ENCODE measurements around the gene HAGH.

Gene HAGH

GRCh38 chr16:1857433-1858097 lies 30.9 kb upstream of the HAGH start:
- no peak for DNase-seq (ENCODE audit: low spot score in 2 of 2)
- H3K4me3 ChIP-seq: no peak overlapping the region
- in situ Hi-C loops (cut with MboI; ENCODE audit: low sequenced_read_pairs): loop anchor here (5.0 kb wide), 1 partner anchor 75 kb away; no protein-coding TSS in a partner anchor
- H3K9me3 ChIP-seq: no peaks in the 10 kb centered on the region
- peaks cover 58% of the 10 kb centered on the region for H3K27me3 ChIP-seq (ENCODE audit: low read depth)
- no peaks in the 10 kb centered on the region for H3K36me3 ChIP-seq (replicated peaks)
- H3K4me1 ChIP-seq: no peaks in the 10 kb centered on the region

GRCh38 chr16:1851793-1852192 lies 25.2 kb upstream of the HAGH start:
- Histone ChIP-seq H3K36me3 (replicated peaks) (no peaks in the 10 kb centered on the region), H3K9me3 (no peaks in the 10 kb centered on the region), H3K27me3 (ENCODE audit: low read depth) (peaks cover 21% of the 10 kb centered on the region), H3K4me3 (no peak overlapping the region), H3K4me1 (no peaks in the 10 kb centered on the region)
- in situ Hi-C loops (cut with MboI; ENCODE audit: low sequenced_read_pairs): no loop called here
- DNase-seq (ENCODE audit: low spot score in 2 of 2): no peak

GRCh38 chr16:1850981-1851380 lies 24.4 kb upstream of the HAGH start:
- no peaks in the 10 kb centered on the region for H3K4me1 ChIP-seq
- in situ Hi-C loops (cut with MboI; ENCODE audit: low sequenced_read_pairs): no loop called here

GRCh38 chr16:1846416-1846815 lies 19.8 kb upstream of the HAGH start:
- Histone ChIP-seq H3K9me3 (no peaks in the 10 kb centered on the region), H3K4me1 (no peaks in the 10 kb centered on the region), H3K36me3 (replicated peaks) (no peaks in the 10 kb centered on the region), H3K4me3 (no peak overlapping the region), H3K27me3 (ENCODE audit: low read depth) (peaks cover 7% of the 10 kb centered on the region)
- no peak for DNase-seq (ENCODE audit: low spot score in 2 of 2)
- in situ Hi-C loops (cut with MboI; ENCODE audit: low sequenced_read_pairs): no loop called here

More at GRCh38 chr16:1850981-1851380, 24.4 kb upstream of the HAGH start:
- DNase-seq (ENCODE audit: low spot score in 2 of 2): no peak
- no peaks in the 10 kb centered on the region for H3K36me3 ChIP-seq (replicated peaks)
- H3K27me3 ChIP-seq (ENCODE audit: low read depth): peaks cover 21% of the 10 kb centered on the region
- H3K9me3 ChIP-seq: no peaks in the 10 kb centered on the region
- H3K4me3 ChIP-seq: no peak overlapping the region

GRCh38 chr16:1845985-1846384 lies 19.4 kb upstream of the HAGH start:
- in situ Hi-C loops (cut with MboI; ENCODE audit: low sequenced_read_pairs): no loop called here
- Histone ChIP-seq H3K4me3 (no peak overlapping the region), H3K27me3 (ENCODE audit: low read depth) (peaks cover 7% of the 10 kb centered on the region; the same call in 1 of the 2 replicates), H3K9me3 (no peaks in the 10 kb centered on the region), H3K36me3 (replicated peaks) (no peaks in the 10 kb centered on the region), H3K4me1 (no peaks in the 10 kb centered on the region)
- no peak for DNase-seq (ENCODE audit: low spot score in 2 of 2)

GRCh38 chr16:1839554-1839953 lies 12.9 kb upstream of the HAGH start:
- H3K4me3 ChIP-seq: no peak overlapping the region
- H3K4me1 ChIP-seq: no peaks in the 10 kb centered on the region
- in situ Hi-C loops (cut with MboI; ENCODE audit: low sequenced_read_pairs): no loop called here
- no peaks in the 10 kb centered on the region for H3K27me3 ChIP-seq (ENCODE audit: low read depth)
- H3K9me3 ChIP-seq: no peaks in the 10 kb centered on the region
- no peaks in the 10 kb centered on the region for H3K36me3 ChIP-seq (replicated peaks)
- no peak for DNase-seq (ENCODE audit: low spot score in 2 of 2)

GRCh38 chr16:1834096-1834495 lies 7.5 kb upstream of the HAGH start:
- Histone ChIP-seq H3K4me3 (no peak overlapping the region), H3K27me3 (ENCODE audit: low read depth) (no peaks in the 10 kb centered on the region), H3K36me3 (replicated peaks) (no peaks in the 10 kb centered on the region; the same call in 1 of the 2 replicates), H3K9me3 (no peaks in the 10 kb centered on the region), H3K4me1 (no peaks in the 10 kb centered on the region)
- DNase-seq (ENCODE audit: low spot score in 2 of 2): no peak
- in situ Hi-C loops (cut with MboI; ENCODE audit: low sequenced_read_pairs): no loop called here

- no peaks in the 10 kb centered on the region for H3K27me3 ChIP-seq (ENCODE audit: low read depth)
- DNase-seq (ENCODE audit: low spot score in 2 of 2): no peak
- in situ Hi-C loops (cut with MboI; ENCODE audit: low sequenced_read_pairs): no loop called here
Measured at GRCh38 chr16:1832838-1833454, 6.3 kb upstream of the HAGH start.

GRCh38 chr16:1831186-1832075 lies 4.8 kb upstream of the HAGH start:
- DNase-seq (ENCODE audit: low spot score in 2 of 2): no peak
- Histone ChIP-seq H3K9me3 (no peaks in the 10 kb centered on the region), H3K36me3 (replicated peaks) (no peaks in the 10 kb centered on the region; the same call in 1 of the 2 replicates), H3K4me1 (peaks cover 5% of the 10 kb centered on the region), H3K27me3 (ENCODE audit: low read depth) (no peaks in the 10 kb centered on the region), H3K4me3 (no peak overlapping the region)
- in situ Hi-C loops (cut with MboI; ENCODE audit: low sequenced_read_pairs): no loop called here

More at GRCh38 chr16:1832838-1833454, 6.3 kb upstream of the HAGH start:
- Histone ChIP-seq H3K4me1 (peaks cover 5% of the 10 kb centered on the region), H3K4me3 (no peak overlapping the region), H3K36me3 (replicated peaks) (no peaks in the 10 kb centered on the region; the same call in 1 of the 2 replicates), H3K9me3 (no peaks in the 10 kb centered on the region)

- in situ Hi-C loops (cut with MboI; ENCODE audit: low sequenced_read_pairs): no loop called here
- no peak overlapping the region for H3K4me3 ChIP-seq
- no peaks in the 10 kb centered on the region; the same call in 1 of the 2 replicates for H3K36me3 ChIP-seq (replicated peaks)
- DNase-seq (ENCODE audit: low spot score in 2 of 2): no peak
- peaks cover 5% of the 10 kb centered on the region for H3K4me1 ChIP-seq
- H3K27me3 ChIP-seq (ENCODE audit: low read depth): no peaks in the 10 kb centered on the region
- H3K9me3 ChIP-seq: no peaks in the 10 kb centered on the region
Measured at GRCh38 chr16:1830213-1830612, 3.6 kb upstream of the HAGH start.

- DNase-seq (ENCODE audit: low spot score in 2 of 2): no peak
- peak overlapping the region; percentile 88; the same call in 1 of the 2 replicates for H3K4me3 ChIP-seq
- in situ Hi-C loops (cut with MboI; ENCODE audit: low sequenced_read_pairs): no loop called here
Measured at GRCh38 chr16:1828645-1829410, 2.2 kb upstream of the HAGH start.

GRCh38 chr16:1825864-1826690 lies 548 bp downstream of the HAGH start:
- peaks cover 5% of the 10 kb centered on the region for H3K4me1 ChIP-seq
- peak in 1 of 2 experiments; percentile 46 for DNase-seq (ENCODE audit: low spot score in 2 of 2)
- H3K27me3 ChIP-seq (ENCODE audit: low read depth): no peaks in the 10 kb centered on the region
- H3K9me3 ChIP-seq: no peaks in the 10 kb centered on the region
- H3K36me3 ChIP-seq (replicated peaks): no peaks in the 10 kb centered on the region; the same call in 1 of the 2 replicates
- in situ Hi-C loops (cut with MboI; ENCODE audit: low sequenced_read_pairs): no loop called here
- H3K4me3 ChIP-seq: peak overlapping the region; percentile 29

More at GRCh38 chr16:1828645-1829410, 2.2 kb upstream of the HAGH start:
- no peaks in the 10 kb centered on the region for H3K27me3 ChIP-seq (ENCODE audit: low read depth)
- H3K9me3 ChIP-seq: no peaks in the 10 kb centered on the region
- peaks cover 5% of the 10 kb centered on the region for H3K4me1 ChIP-seq
- no peaks in the 10 kb centered on the region; the same call in 1 of the 2 replicates for H3K36me3 ChIP-seq (replicated peaks)
